Measurements from ENCODE around the gene CAPN3.

GRCh38 chr15:42421376-42421775, 62.1 kb downstream of the CAPN3 start:
- TF ChIP-seq CTCF (IDR thresholded peaks at IDR 0.05), result no peak
- TF ChIP-seq POLR2A (IDR thresholded peaks at IDR 0.05), result no peak
